GM19372 (cell line): ENCODE results near the gene ATOX1.
"Not testable (repeated sequence)": the region's sequence is repeated elsewhere in the genome, so short reads cannot be mapped to it uniquely, and the experiment has no call there.

Experiments
- ATAC-seq: cut with Tn5 transposase; IDR thresholded peaks from one replicate; pipeline ENCODE4 v1.9.1; 2021; ENCODE audit warnings: mild to moderate bottlenecking, low read depth, moderate library complexity; ENCODE audit not compliant: unreplicated experiment

Gene ATOX1

GRCh38 chr5:151758430-151759241 lies at the start of gene ATOX1:
Gene ATOX1 (minus strand): TSS chr5:151758631. CDS start chr5:151758551, 80 bp downstream.
- peak; percentile 96 for ATAC-seq

GRCh38 chr5:151805414-151806223 lies 47.2 kb upstream of the ATOX1 start:
- ATAC-seq, result no peak

- no peak for ATAC-seq
Measured at GRCh38 chr5:151800532-151800931, 42.1 kb upstream of the ATOX1 start.

GRCh38 chr5:151799407-151799806 lies 41.0 kb upstream of the ATOX1 start:
- no peak for ATAC-seq

- no peak for ATAC-seq
Measured at GRCh38 chr5:151798674-151799073, 40.2 kb upstream of the ATOX1 start.

GRCh38 chr5:151795426-151795825 lies 37.0 kb upstream of the ATOX1 start:
- ATAC-seq, result no peak

GRCh38 chr5:151793358-151793757 lies 34.9 kb upstream of the ATOX1 start:
- no peak for ATAC-seq

GRCh38 chr5:151787817-151788216 lies 29.4 kb upstream of the ATOX1 start:
- ATAC-seq, result no peak

GRCh38 chr5:151786468-151786867 lies 28.0 kb upstream of the ATOX1 start:
- no peak for ATAC-seq

- no peak for ATAC-seq
Measured at GRCh38 chr5:151784141-151784540, 25.7 kb upstream of the ATOX1 start.

- not testable (repeated sequence) for ATAC-seq
Measured at GRCh38 chr5:151783664-151784063, 25.2 kb upstream of the ATOX1 start.

GRCh38 chr5:151781201-151781600 lies 22.8 kb upstream of the ATOX1 start:
- ATAC-seq, result no peak

- no peak for ATAC-seq
Measured at GRCh38 chr5:151780348-151780747, 21.9 kb upstream of the ATOX1 start.

- no peak for ATAC-seq
Measured at GRCh38 chr5:151779531-151780125, 21.2 kb upstream of the ATOX1 start.

GRCh38 chr5:151775025-151775606 lies 16.7 kb upstream of the ATOX1 start:
- no peak for ATAC-seq

GRCh38 chr5:151773951-151774350 lies 15.5 kb upstream of the ATOX1 start:
- ATAC-seq, result no peak

GRCh38 chr5:151772846-151773561 lies 14.6 kb upstream of the ATOX1 start:
- ATAC-seq, result no peak

- no peak for ATAC-seq
Measured at GRCh38 chr5:151772029-151772845, 13.8 kb upstream of the ATOX1 start.

GRCh38 chr5:151771259-151772028 lies 13.0 kb upstream of the ATOX1 start, which contains the start of gene G3BP1:
Gene G3BP1 (plus strand): TSS chr5:151771954. CDS start chr5:151786621, 14,667 bp downstream.
- ATAC-seq, result peak; percentile 73
